IMR-90 (cell line): ENCODE data around the gene TTC8. TPM values are rescaled to one million over a fixed set of nuclear protein-coding genes. Genes with fewer than 3 reads are reported as not detected.

Experiments used
- ATAC-seq: fragments of 200-7000 bp; cut with Tn5 transposase; 2 replicates; pipeline ENCODE4 v1.9.1; 2020; ENCODE audit warnings: low read depth, mild to moderate bottlenecking, moderate library complexity
- BruUV-seq: library from RNA; stranded (reverse); fragments of 400-500 nt; replicated peaks from 2 replicates; lab custom pipeline; 2021; lab: Mats Ljungman, UMichigan
- CTCF ChIA-PET: fragments of 300-600 bp; formaldehyde crosslinking; extraction: SDS; loops from one replicate; lab custom pipeline; 2021; ENCODE audit warnings: antibody characterized with exemption; lab: Yijun Ruan, JAX
- POLR2A ChIA-PET: fragments of 300-600 bp; sonication (Branson Sonifier 250); formaldehyde crosslinking; loops from one replicate; lab custom pipeline; 2022; ENCODE audit warnings: antibody characterized with exemption; ENCODE audit not compliant: unreplicated experiment; lab: Charles Lee
- DNase-seq: peaks from one replicate; pipeline ENCODE4 v3.0.0; 2013
- H2AFZ ChIP-seq: replicated peaks from 2 replicates; pipeline ENCODE3; 2013; ENCODE audit warnings: low read length, mild to moderate bottlenecking; ENCODE audit not compliant: poor library complexity
- H2AK5ac ChIP-seq: 2 replicates; pipeline ENCODE4 v1.6.1; 2013; ENCODE audit warnings: low read depth, low read length, inconsistent platforms
- H2AK9ac ChIP-seq: replicated peaks from 2 replicates; pipeline ENCODE3; 2013; ENCODE audit warnings: mild to moderate bottlenecking, low read depth, low read length, moderate library complexity; ENCODE audit not compliant: poor library complexity
- H2BK120ac ChIP-seq: 2 replicates; pipeline ENCODE4 v1.6.1; 2013; ENCODE audit warnings: low read depth, low read length, inconsistent platforms
- H2BK15ac ChIP-seq: 3 replicates; pipeline ENCODE4 v1.6.1; 2013; ENCODE audit warnings: low read depth, low read length, inconsistent platforms
- H2BK20ac ChIP-seq: 2 replicates; pipeline ENCODE4 v1.6.1; 2013; ENCODE audit warnings: low read depth, mild to moderate bottlenecking, inconsistent platforms, low read length, moderate library complexity
- H2BK5ac ChIP-seq: 2 replicates; pipeline ENCODE4 v1.6.1; 2013; ENCODE audit warnings: mild to moderate bottlenecking, low read depth, low read length, inconsistent platforms; ENCODE audit not compliant: poor library complexity, severe bottlenecking
- H3K14ac ChIP-seq: replicated peaks from 2 replicates; pipeline ENCODE4 v1.6.1; 2013; ENCODE audit warnings: low read depth, low read length, inconsistent platforms
- H3K18ac ChIP-seq: 2 replicates; pipeline ENCODE4 v1.6.1; 2013; ENCODE audit warnings: low read depth, low read length, control low read depth
- H3K23ac ChIP-seq: 2 replicates; pipeline ENCODE4 v1.6.1; 2013; ENCODE audit warnings: low read depth, low read length, inconsistent platforms
- H3K27ac ChIP-seq: 2 replicates; pipeline ENCODE4 v1.5.1; 2013; ENCODE audit warnings: mild to moderate bottlenecking, control low read depth, low read length; ENCODE audit not compliant: insufficient read depth
- H3K27me3 ChIP-seq: 2 replicates; pipeline ENCODE4 v1.6.1; 2013; ENCODE audit warnings: low read length; ENCODE audit not compliant: control insufficient read depth, insufficient read depth
- H3K36me3 ChIP-seq: 2 replicates; pipeline ENCODE4 v1.6.1; 2013; ENCODE audit warnings: low read length, mixed read lengths; ENCODE audit not compliant: control insufficient read depth, insufficient read depth
- H3K4ac ChIP-seq: 2 replicates; pipeline ENCODE4 v1.6.1; 2013; ENCODE audit warnings: low read depth, low read length, inconsistent platforms
- H3K4me1 ChIP-seq: 2 replicates; pipeline ENCODE4 v1.6.1; 2013; ENCODE audit warnings: low read length, mixed read lengths; ENCODE audit not compliant: control insufficient read depth, insufficient read depth
- H3K4me2 ChIP-seq: 2 replicates; pipeline ENCODE4 v1.6.1; 2013; ENCODE audit warnings: low read depth, mild to moderate bottlenecking, control low read depth, low read length, moderate library complexity
- H3K4me3 ChIP-seq: 2 replicates; pipeline ENCODE4 v1.5.1; 2013; ENCODE audit warnings: low read depth, mild to moderate bottlenecking, control low read depth, low read length, moderate library complexity; ENCODE audit not compliant: insufficient read depth
- H3K56ac ChIP-seq: 2 replicates; pipeline ENCODE4 v1.6.1; 2013; ENCODE audit warnings: low read length, inconsistent platforms; ENCODE audit not compliant: insufficient read depth; ENCODE audit errors: extremely low read depth
- H3K79me1 ChIP-seq, 2 experiments: 2 replicates each; pipeline ENCODE4 v1.6.1; 2013; ENCODE audit warnings: low read length in 2 of 2, inconsistent platforms in 1 of 2, low read depth in 1 of 2
- H3K9ac ChIP-seq: 2 replicates; pipeline ENCODE4 v1.6.1; 2013; ENCODE audit warnings: low read depth, low read length, control low read depth
- H3K9me1 ChIP-seq: 2 replicates; pipeline ENCODE4 v1.6.1; 2013; ENCODE audit warnings: low read length, inconsistent platforms; ENCODE audit not compliant: insufficient read depth
- H3K9me3 ChIP-seq: 2 replicates; pipeline ENCODE4 v1.6.1; 2013; ENCODE audit warnings: low read length; ENCODE audit not compliant: control insufficient read depth, insufficient read depth
- H4K20me1 ChIP-seq: 2 replicates; pipeline ENCODE4 v1.6.1; 2013; ENCODE audit warnings: low read length, inconsistent platforms; ENCODE audit not compliant: insufficient read depth
- H4K5ac ChIP-seq: 2 replicates; pipeline ENCODE4 v1.6.1; 2013; ENCODE audit warnings: mild to moderate bottlenecking, low read depth, low read length, control low read depth
- H4K8ac ChIP-seq, 2 experiments: 2 replicates each; pipeline ENCODE4 v1.6.1; 2013; ENCODE audit warnings: low read depth in 2 of 2, low read length in 2 of 2, control low read depth in 1 of 2, inconsistent platforms in 1 of 2
- H4K91ac ChIP-seq: 2 replicates; pipeline ENCODE4 v1.6.1; 2013; ENCODE audit warnings: low read depth, low read length, inconsistent platforms; ENCODE audit not compliant: insufficient read depth
- BHLHE40 ChIP-seq: fragments of 150-350 bp; IDR thresholded peaks from 2 replicates; pipeline ENCODE4 v1.6.1; 2016; ENCODE audit warnings: mild to moderate bottlenecking, low read depth, low read length
- CEBPB ChIP-seq: IDR thresholded peaks from 2 replicates; pipeline ENCODE4 v1.6.1; 2012; ENCODE audit warnings: low read depth, low read length, improper control_type of control experiment
- CHD1 ChIP-seq: IDR thresholded peaks from 2 replicates; pipeline ENCODE4 v1.6.1; 2012; ENCODE audit warnings: low read depth, low read length, improper control_type of control experiment
- FOS ChIP-seq: fragments of 150-350 bp; IDR thresholded peaks from 2 replicates; pipeline ENCODE4 v1.6.1; 2016; ENCODE audit warnings: low read depth, low read length
- MAFK ChIP-seq: IDR thresholded peaks from 2 replicates; pipeline ENCODE4 v1.6.1; 2012; ENCODE audit warnings: low read depth, low read length, improper control_type of control experiment
- MAZ ChIP-seq: IDR thresholded peaks from 2 replicates; pipeline ENCODE4 v1.6.1; 2012; ENCODE audit warnings: low read depth, mild to moderate bottlenecking, low read length, improper control_type of control experiment, moderate library complexity, borderline replicate concordance
- MXI1 ChIP-seq: IDR thresholded peaks from 2 replicates; pipeline ENCODE4 v1.6.1; 2012; ENCODE audit warnings: low read depth, mild to moderate bottlenecking, low read length, moderate library complexity, borderline replicate concordance
- NFE2L2 ChIP-seq: fragments of 150-350 bp; IDR thresholded peaks from 2 replicates; pipeline ENCODE4 v1.6.1; 2016; ENCODE audit warnings: low read depth, mild to moderate bottlenecking, low read length
- POLR2A ChIP-seq: IDR thresholded peaks from 2 replicates; pipeline ENCODE4 v1.6.1; 2012; ENCODE audit warnings: mild to moderate bottlenecking, low read depth, low read length
- RAD21 ChIP-seq: IDR thresholded peaks from 2 replicates; pipeline ENCODE4 v1.6.1; 2012; ENCODE audit warnings: low read length, improper control_type of control experiment
- RCOR1 ChIP-seq: IDR thresholded peaks from 2 replicates; pipeline ENCODE4 v1.6.1; 2012; ENCODE audit warnings: mild to moderate bottlenecking, low read length, improper control_type of control experiment; ENCODE audit not compliant: insufficient replicate concordance
- RFX5 ChIP-seq: IDR thresholded peaks from 2 replicates; pipeline ENCODE4 v1.8.0; 2012; ENCODE audit warnings: low read depth, mild to moderate bottlenecking, low read length, moderate library complexity
- SMC3 ChIP-seq: fragments of 150-350 bp; IDR thresholded peaks from 2 replicates; pipeline ENCODE4 v1.6.1; 2016; ENCODE audit warnings: low read depth, mild to moderate bottlenecking, antibody characterized with exemption, low read length, moderate library complexity
- WGBS, 2 experiments: methylation state at CpG; one replicate each; pipeline versions ENCODE4 v1.1.5 to v1.1.7; 2013; ENCODE audit warnings: missing lambda C conversion rate in 2 of 2; ENCODE audit not compliant: insufficient read length in 1 of 2; ENCODE audit errors: extremely low coverage in 2 of 2; 5-methylcytosine and 5-hydroxymethylcytosine counted together
- dilution Hi-C: fragments of 300-500 bp; cut with HindIII; formaldehyde crosslinking; loops from one replicate; pipeline ENCODE4 v1.14.3; 2018; ENCODE audit warnings: low sequenced_read_pairs; ENCODE audit not compliant: unreplicated experiment
- in situ Hi-C: fragments of 300-500 bp; cut with MboI; formaldehyde crosslinking; loops from 3 replicates; pipeline ENCODE4 v1.14.3; 2019; ENCODE audit warnings: low sequenced_read_pairs, inconsistent platforms, mixed read lengths
- intact Hi-C: fragments of 100-400 bp; cut with micrococcal nuclease; formaldehyde crosslinking; loops from 2 replicates; pipeline ENCODE4 v1.10.0; 2022
- polyA plus RNA-seq, 3 experiments: library from polyadenylated mRNA; depleted of rRNA; stranded (reverse); fragments of >200 nt; gene quantifications; 2 replicates each; pipeline ENCODE4 v1.2.3, GENCODE V29; 2012; ENCODE audit warnings: low replicate concordance in 1 of 3
- total RNA-seq: library from RNA; depleted of rRNA; stranded (reverse); fragments of >200 nt; gene quantifications from 2 replicates; pipeline ENCODE4 v1.2.3, GENCODE V29; 2012
- TF ChIP-seq, protein P1 (sequence below): fragments of 150-350 bp; IDR thresholded peaks from 2 replicates; pipeline ENCODE4 v1.6.1; 2017; ENCODE audit warnings: mild to moderate bottlenecking, antibody characterized with exemption, low read length, low read depth
- TF ChIP-seq, protein P2 (sequence below): fragments of 150-350 bp; IDR thresholded peaks from 2 replicates; pipeline ENCODE4 v1.6.1; 2016; ENCODE audit warnings: low read depth, mild to moderate bottlenecking, low read length, moderate library complexity, borderline replicate concordance
- TF ChIP-seq, protein P3 (sequence below): conservative IDR thresholded peaks from 2 replicates; pipeline ENCODE4 v1.5.1; 2012; ENCODE audit warnings: mild to moderate bottlenecking, low read depth, low read length, improper control_type of control experiment

Gene TTC8
- total and polyA plus RNA-seq, 2 of the 4 experiments (the other 2 are of a cell fraction) = 48.9 to 84.2 TPM

DNA sequence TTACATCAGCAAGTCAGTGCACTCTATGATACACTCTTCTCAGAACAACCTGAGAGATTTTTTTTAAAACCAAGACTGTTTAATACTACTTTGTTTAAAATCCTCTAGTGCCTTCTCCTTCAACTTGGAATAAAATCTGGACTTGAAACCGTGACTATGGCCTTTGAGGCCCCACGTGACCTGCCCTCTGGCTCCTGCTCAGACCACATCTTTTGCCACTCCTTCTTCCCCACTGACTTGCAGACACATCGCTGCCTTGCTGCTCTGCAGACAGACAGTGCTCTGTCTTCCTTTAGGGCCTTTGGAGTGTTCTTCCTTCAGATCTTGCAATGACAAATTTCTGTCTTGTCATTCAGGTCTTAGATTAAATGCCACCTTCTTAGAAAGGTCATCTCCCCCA is 48.5 kb downstream of the TTC8 start:
- no peak overlapping the region for H2BK5ac ChIP-seq
- no peak overlapping the region for H3K23ac ChIP-seq
- H3K9me1 ChIP-seq = peaks cover 3% of the 10 kb centered on the region; the same call in 1 of the 2 replicates
- no peak overlapping the region for H2BK15ac ChIP-seq
- ChIA-PET CTCF (no interaction called here), POLR2A (no interaction called here)
- dilution Hi-C loops = no loop called here
- 0 out of 2 replicates have a peak overlapping the region, but pooled peaks have one; percentile 3 for H3K56ac ChIP-seq
- peaks cover 15% of the 10 kb centered on the region for H3K36me3 ChIP-seq
- no peaks in the 10 kb centered on the region for H4K20me1 ChIP-seq
- no peak overlapping the region for H3K18ac ChIP-seq
- H3K4ac ChIP-seq = no peak overlapping the region
- no peak for DNase-seq
- no peak overlapping the region for H3K27ac ChIP-seq
- H3K9ac ChIP-seq = no peak overlapping the region
- no peak overlapping the region for H2AK5ac ChIP-seq
- H2AK9ac ChIP-seq = no peak overlapping the region
- intact Hi-C loops = no loop called here
- TF ChIP-seq MAFK = no peak
- TF ChIP-seq RAD21 = no peak
- no peak for TF ChIP-seq NFE2L2
- no peak for TF ChIP-seq CHD1
- TF ChIP-seq, protein P1, sequence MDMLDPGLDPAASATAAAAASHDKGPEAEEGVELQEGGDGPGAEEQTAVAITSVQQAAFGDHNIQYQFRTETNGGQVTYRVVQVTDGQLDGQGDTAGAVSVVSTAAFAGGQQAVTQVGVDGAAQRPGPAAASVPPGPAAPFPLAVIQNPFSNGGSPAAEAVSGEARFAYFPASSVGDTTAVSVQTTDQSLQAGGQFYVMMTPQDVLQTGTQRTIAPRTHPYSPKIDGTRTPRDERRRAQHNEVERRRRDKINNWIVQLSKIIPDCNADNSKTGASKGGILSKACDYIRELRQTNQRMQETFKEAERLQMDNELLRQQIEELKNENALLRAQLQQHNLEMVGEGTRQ = no peak
- TF ChIP-seq, protein P2, sequence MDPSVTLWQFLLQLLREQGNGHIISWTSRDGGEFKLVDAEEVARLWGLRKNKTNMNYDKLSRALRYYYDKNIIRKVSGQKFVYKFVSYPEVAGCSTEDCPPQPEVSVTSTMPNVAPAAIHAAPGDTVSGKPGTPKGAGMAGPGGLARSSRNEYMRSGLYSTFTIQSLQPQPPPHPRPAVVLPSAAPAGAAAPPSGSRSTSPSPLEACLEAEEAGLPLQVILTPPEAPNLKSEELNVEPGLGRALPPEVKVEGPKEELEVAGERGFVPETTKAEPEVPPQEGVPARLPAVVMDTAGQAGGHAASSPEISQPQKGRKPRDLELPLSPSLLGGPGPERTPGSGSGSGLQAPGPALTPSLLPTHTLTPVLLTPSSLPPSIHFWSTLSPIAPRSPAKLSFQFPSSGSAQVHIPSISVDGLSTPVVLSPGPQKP = no peak
- TF ChIP-seq MAZ = no peak
- no peak for TF ChIP-seq CEBPB
- no peak for TF ChIP-seq RCOR1
- TF ChIP-seq POLR2A = no peak
- TF ChIP-seq, protein P3, sequence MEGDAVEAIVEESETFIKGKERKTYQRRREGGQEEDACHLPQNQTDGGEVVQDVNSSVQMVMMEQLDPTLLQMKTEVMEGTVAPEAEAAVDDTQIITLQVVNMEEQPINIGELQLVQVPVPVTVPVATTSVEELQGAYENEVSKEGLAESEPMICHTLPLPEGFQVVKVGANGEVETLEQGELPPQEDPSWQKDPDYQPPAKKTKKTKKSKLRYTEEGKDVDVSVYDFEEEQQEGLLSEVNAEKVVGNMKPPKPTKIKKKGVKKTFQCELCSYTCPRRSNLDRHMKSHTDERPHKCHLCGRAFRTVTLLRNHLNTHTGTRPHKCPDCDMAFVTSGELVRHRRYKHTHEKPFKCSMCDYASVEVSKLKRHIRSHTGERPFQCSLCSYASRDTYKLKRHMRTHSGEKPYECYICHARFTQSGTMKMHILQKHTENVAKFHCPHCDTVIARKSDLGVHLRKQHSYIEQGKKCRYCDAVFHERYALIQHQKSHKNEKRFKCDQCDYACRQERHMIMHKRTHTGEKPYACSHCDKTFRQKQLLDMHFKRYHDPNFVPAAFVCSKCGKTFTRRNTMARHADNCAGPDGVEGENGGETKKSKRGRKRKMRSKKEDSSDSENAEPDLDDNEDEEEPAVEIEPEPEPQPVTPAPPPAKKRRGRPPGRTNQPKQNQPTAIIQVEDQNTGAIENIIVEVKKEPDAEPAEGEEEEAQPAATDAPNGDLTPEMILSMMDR = no peak
- no peak for TF ChIP-seq BHLHE40
- no peak for TF ChIP-seq RFX5
- TF ChIP-seq FOS = no peak
- no peak for TF ChIP-seq MXI1
- TF ChIP-seq SMC3 = no peak
- no peak overlapping the region for H2BK20ac ChIP-seq
- H3K4me3 ChIP-seq = no peak overlapping the region
- no peak overlapping the region for H3K4me2 ChIP-seq
- in situ Hi-C loops = no loop called here
- no peak overlapping the region for H4K8ac ChIP-seq
- no peak overlapping the region for H4K5ac ChIP-seq
- no peaks in the 10 kb centered on the region for H3K27me3 ChIP-seq
- ATAC-seq = no peak
- no peak overlapping the region for H4K91ac ChIP-seq
- no peak overlapping the region for H2AFZ ChIP-seq
- BruUV-seq = no TSS peak
- no peaks in the 10 kb centered on the region for H3K9me3 ChIP-seq
- peaks cover 0 to 3% of the 10 kb centered on the region in 2 experiments; a peak in 2 of 4 replicates for H3K79me1 ChIP-seq
- H3K14ac ChIP-seq = no peak overlapping the region
- WGBS, 2 experiments = 80% methylated on average over 3 of the region's 3 CpGs; no CpG with 5 or more reads in 1 of the 2 experiments
- H3K4me1 ChIP-seq = no peaks in the 10 kb centered on the region; the same call in 1 of the 2 replicates
- H2BK120ac ChIP-seq = no peak overlapping the region
